Immature natural killer cell (primary cell): Measurements from ENCODE around the gene HCN3. TPM values are rescaled to one million over a fixed set of nuclear protein-coding genes. Genes with fewer than 3 reads are reported as not detected.
A peak's percentile ranks its signal among the peaks of the same experiment; 100 is the strongest.
"Not testable (repeated sequence)": the region's sequence is repeated elsewhere in the genome, so short reads cannot be mapped to it uniquely, and the experiment has no call there.

Source experiments
- DNase-seq, 3 donors: peaks; one replicate each; pipeline ENCODE4 v3.0.0; 2022; ENCODE audit warnings: mixed read lengths in 1 of 3
- H3K27ac Mint-ChIP-seq, 6 donors: one replicate each; pipeline ENCODE4 v1.8.0; 2020; ENCODE audit warnings: mixed read lengths in 6 of 6, mild to moderate bottlenecking in 5 of 6, inconsistent platforms in 4 of 6, moderate library complexity in 3 of 6
- H3K27me3 Mint-ChIP-seq, 3 donors: one replicate each; pipeline ENCODE4 v1.8.0; 2020 to 2021; ENCODE audit warnings: low read depth in 3 of 3, mild to moderate bottlenecking in 3 of 3, mixed read lengths in 3 of 3, moderate library complexity in 3 of 3, inconsistent platforms in 1 of 3
- H3K36me3 Mint-ChIP-seq, 3 donors: one replicate each; pipeline ENCODE4 v1.8.0; 2020; ENCODE audit warnings: mixed read lengths in 3 of 3, inconsistent platforms in 2 of 3, mild to moderate bottlenecking in 2 of 3
- H3K4me1 Mint-ChIP-seq, 2 donors: one replicate each; pipeline ENCODE4 v1.8.0; 2020; ENCODE audit warnings: inconsistent platforms in 2 of 2, mild to moderate bottlenecking in 2 of 2, mixed read lengths in 2 of 2, moderate library complexity in 1 of 2
- H3K4me3 Mint-ChIP-seq, 5 donors: one replicate each; pipeline ENCODE4 v1.8.0; 2020; ENCODE audit warnings: mild to moderate bottlenecking in 5 of 5, mixed read lengths in 5 of 5, inconsistent platforms in 3 of 5, moderate library complexity in 3 of 5
- H3K9me3 Mint-ChIP-seq, 6 donors: one replicate each; pipeline ENCODE4 v1.8.0; 2020; ENCODE audit warnings: mild to moderate bottlenecking in 6 of 6, mixed read lengths in 6 of 6, inconsistent platforms in 4 of 6, moderate library complexity in 3 of 6
- polyA plus RNA-seq, 3 donors: library from polyadenylated mRNA; unstranded; fragments of 300-500 nt; fragmentation: Illumina TruSeq; gene quantifications; one replicate each; pipeline ENCODE4 v1.2.3, GENCODE V29; 2021

Gene HCN3
- polyA plus RNA-seq, 3 donors from 2014 or later, result 0.52 TPM; not detected in 2

GRCh38 chr1:155278689-155279160 is 1.5 kb downstream of the HCN3 start:
- Mint-ChIP-seq H3K9me3 (no peaks in the 10 kb centered on the region), H3K27me3 (peaks cover 2 to 6% (median 4%) of the 10 kb centered on the region in 3 donors), H3K4me3 (peak overlapping the region; percentile 7 to 84 (median 63)), H3K36me3 (no peaks in the 10 kb centered on the region), H3K27ac (peak overlapping the region in 5 of 6 donors; percentile 13 to 77 (median 60)), H3K4me1 (peaks cover 23 to 28% of the 10 kb centered on the region in 2 donors)
- DNase-seq, result no peak

DNA sequence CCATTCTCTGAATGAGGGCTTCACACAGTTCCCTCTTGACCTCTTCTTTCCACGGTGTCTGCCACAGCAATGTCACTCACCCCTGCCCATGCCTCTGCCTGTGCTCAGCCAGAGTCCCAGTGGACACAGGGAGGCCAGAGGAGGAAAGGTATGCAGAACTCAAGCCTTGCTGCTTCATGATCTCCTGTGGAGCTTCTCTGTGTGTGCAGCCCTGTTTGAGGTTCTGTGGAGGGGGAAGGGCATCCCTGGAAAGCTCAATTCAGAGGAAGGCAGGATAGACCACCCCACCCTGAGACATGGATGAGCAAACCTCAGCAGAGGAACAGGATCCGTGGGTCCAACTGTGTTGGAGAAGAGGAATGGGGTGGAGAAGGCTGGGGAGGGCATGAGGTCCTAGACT is 2.0 kb downstream of the HCN3 start:
- Mint-ChIP-seq H3K4me1 (peaks cover 21 to 26% of the 10 kb centered on the region in 2 donors), H3K36me3 (no peaks in the 10 kb centered on the region), H3K27me3 (peaks cover 0 to 6% (median 2%) of the 10 kb centered on the region in 3 donors), H3K27ac (no peak overlapping the region), H3K4me3 (no peak overlapping the region), H3K9me3 (no peaks in the 10 kb centered on the region)
- DNase-seq, result no peak

DNA sequence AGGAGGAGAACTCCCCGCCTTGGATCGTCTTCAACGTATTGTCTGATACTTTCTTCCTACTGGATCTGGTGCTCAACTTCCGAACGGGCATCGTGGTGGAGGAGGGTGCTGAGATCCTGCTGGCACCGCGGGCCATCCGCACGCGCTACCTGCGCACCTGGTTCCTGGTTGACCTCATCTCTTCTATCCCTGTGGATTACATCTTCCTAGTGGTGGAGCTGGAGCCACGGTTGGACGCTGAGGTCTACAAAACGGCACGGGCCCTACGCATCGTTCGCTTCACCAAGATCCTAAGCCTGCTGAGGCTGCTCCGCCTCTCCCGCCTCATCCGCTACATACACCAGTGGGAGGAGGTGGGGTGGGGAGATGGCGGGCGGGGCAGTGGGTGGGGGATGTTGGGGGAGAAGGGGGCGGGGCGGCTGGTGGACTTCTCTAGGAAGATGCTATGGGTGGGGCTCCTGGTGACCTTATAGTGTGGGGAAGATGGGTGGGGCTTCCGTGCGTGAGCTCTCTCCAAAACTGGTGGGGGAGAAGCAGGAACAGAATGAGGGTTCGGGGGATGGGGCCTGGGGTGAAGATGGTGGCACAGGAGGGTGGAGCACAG is 5.3 kb downstream of the HCN3 start:
- Mint-ChIP-seq H3K4me1 (peaks cover 7 to 8% of the 10 kb centered on the region in 2 donors), H3K9me3 (no peaks in the 10 kb centered on the region), H3K36me3 (no peaks in the 10 kb centered on the region), H3K27me3 (peaks cover 0 to 6% (median 2%) of the 10 kb centered on the region in 3 donors), H3K4me3 (no peak overlapping the region), H3K27ac (no peak overlapping the region)
- DNase-seq, result no peak

DNA sequence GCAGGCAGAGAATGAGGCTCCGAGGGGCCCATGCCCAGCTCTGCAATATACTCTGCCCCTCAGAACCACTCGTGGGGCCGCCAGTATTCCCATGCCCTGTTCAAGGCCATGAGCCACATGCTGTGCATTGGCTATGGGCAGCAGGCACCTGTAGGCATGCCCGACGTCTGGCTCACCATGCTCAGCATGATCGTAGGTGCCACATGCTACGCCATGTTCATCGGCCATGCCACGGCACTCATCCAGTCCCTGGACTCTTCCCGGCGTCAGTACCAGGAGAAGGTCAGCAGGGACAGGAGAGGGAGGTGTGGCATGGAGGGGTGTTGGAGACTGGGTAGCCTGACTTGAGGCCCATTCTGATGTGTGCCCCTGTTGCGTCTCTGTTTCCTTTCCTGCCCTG is 7.2 kb downstream of the HCN3 start:
- no peaks in the 10 kb centered on the region for H3K36me3 Mint-ChIP-seq
- DNase-seq, result no peak
- no peak overlapping the region for H3K27ac Mint-ChIP-seq
- no peak overlapping the region for H3K4me3 Mint-ChIP-seq
- H3K4me1 Mint-ChIP-seq, result no peaks in the 10 kb centered on the region
- H3K9me3 Mint-ChIP-seq, result no peaks in the 10 kb centered on the region
- H3K27me3 Mint-ChIP-seq, result peaks cover 0 to 6% (median 2%) of the 10 kb centered on the region in 3 donors

- peak overlapping the region in 1 of 5 donors; percentile 30 for H3K4me3 Mint-ChIP-seq
- no peaks in the 10 kb centered on the region for H3K4me1 Mint-ChIP-seq
- H3K27me3 Mint-ChIP-seq, result peaks cover 0 to 6% (median 2%) of the 10 kb centered on the region in 3 donors
- H3K9me3 Mint-ChIP-seq, result no peaks in the 10 kb centered on the region
- DNase-seq, result no peak
- no peaks in the 10 kb centered on the region for H3K36me3 Mint-ChIP-seq
- H3K27ac Mint-ChIP-seq, result no peak overlapping the region
Observed at GRCh38 chr1:155285063-155285462, 7.8 kb downstream of the HCN3 start.

DNA sequence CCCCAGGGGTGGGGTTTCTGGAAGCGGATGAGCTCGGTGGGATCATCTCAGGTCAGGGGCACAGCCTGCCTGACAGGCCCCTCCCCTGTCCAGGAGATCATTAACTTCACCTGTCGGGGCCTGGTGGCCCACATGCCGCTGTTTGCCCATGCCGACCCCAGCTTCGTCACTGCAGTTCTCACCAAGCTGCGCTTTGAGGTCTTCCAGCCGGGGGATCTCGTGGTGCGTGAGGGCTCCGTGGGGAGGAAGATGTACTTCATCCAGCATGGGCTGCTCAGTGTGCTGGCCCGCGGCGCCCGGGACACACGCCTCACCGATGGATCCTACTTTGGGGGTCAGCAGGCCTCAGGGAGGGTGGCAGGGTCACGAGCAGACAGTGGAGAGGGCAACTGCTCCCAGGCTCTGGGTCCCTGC is 8.4 kb downstream of the HCN3 start:
- no peak overlapping the region for H3K27ac Mint-ChIP-seq

GRCh38 chr1:155286544-155286943 is 9.3 kb downstream of the HCN3 start:
- Mint-ChIP-seq H3K27ac (no peak overlapping the region), H3K4me3 (no peak overlapping the region), H3K36me3 (no peaks in the 10 kb centered on the region), H3K9me3 (no peaks in the 10 kb centered on the region), H3K27me3 (peaks cover 0 to 4% (median 2%) of the 10 kb centered on the region in 3 donors), H3K4me1 (no peaks in the 10 kb centered on the region)
- no peak for DNase-seq

More for the DNA sequence above, 8.4 kb downstream of the HCN3 start:
- H3K4me1 Mint-ChIP-seq, result no peaks in the 10 kb centered on the region
- no peaks in the 10 kb centered on the region for H3K9me3 Mint-ChIP-seq
- DNase-seq, result no peak
- H3K27me3 Mint-ChIP-seq, result peaks cover 0 to 6% (median 2%) of the 10 kb centered on the region in 3 donors
- H3K4me3 Mint-ChIP-seq, result no peak overlapping the region
- no peaks in the 10 kb centered on the region for H3K36me3 Mint-ChIP-seq

GRCh38 chr1:155287987-155288543 is 10.8 kb downstream of the HCN3 start:
- Mint-ChIP-seq H3K4me1 (no peaks in the 10 kb centered on the region), H3K27ac (no peak overlapping the region), H3K36me3 (no peaks in the 10 kb centered on the region), H3K9me3 (no peaks in the 10 kb centered on the region), H3K4me3 (no peak overlapping the region), H3K27me3 (peaks cover 0 to 5% (median 0%) of the 10 kb centered on the region in 3 donors)
- DNase-seq, result no peak

GRCh38 chr1:155291006-155291405 is 13.7 kb downstream of the HCN3 start:
- H3K9me3 Mint-ChIP-seq, H3K36me3 Mint-ChIP-seq, H3K4me1 Mint-ChIP-seq, H3K27ac Mint-ChIP-seq, H3K4me3 Mint-ChIP-seq, DNase-seq: not testable (repeated sequence)
- peaks cover 4 to 12% (median 5%) of the 10 kb centered on the region in 3 donors for H3K27me3 Mint-ChIP-seq

DNA sequence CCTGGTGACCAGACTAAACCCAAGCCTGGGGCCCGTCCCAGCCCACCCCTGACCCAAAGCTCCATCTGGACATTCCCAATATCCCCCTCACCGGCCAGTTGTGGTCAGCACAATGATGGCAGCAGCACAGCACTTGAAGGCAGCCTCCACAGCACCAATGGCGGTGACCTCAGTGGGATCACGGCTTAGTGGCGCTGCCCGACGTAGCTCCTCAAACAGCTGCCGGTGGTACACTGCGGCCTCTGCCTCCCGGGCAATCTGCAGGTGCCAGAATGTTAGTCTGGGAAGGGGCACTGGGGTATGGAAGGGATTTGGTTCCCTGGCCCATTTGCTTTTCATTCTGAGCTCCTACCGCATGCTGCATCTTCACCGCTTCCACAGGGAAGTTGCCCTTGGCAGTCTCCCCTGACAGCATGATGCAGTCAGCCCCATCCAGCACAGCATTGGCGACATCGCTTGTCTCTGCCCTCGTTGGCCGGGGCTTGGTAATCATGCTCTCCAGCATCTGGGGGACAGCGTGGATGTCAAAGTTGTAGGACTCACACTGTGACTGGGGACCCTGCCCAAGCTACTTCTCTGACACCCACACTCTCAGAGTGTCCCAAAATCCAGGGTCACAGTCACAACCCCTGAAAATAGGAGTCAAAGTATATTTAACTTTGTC is 16.0 kb downstream of the HCN3 start:
- Mint-ChIP-seq H3K27me3 (peaks cover 9 to 18% (median 14%) of the 10 kb centered on the region in 3 donors), H3K4me3 (no peak overlapping the region), H3K9me3 (no peaks in the 10 kb centered on the region), H3K27ac (no peak overlapping the region), H3K4me1 (no peaks in the 10 kb centered on the region), H3K36me3 (peaks cover 0 to 4% (median 0%) of the 10 kb centered on the region in 3 donors)
- DNase-seq, result no peak

DNA sequence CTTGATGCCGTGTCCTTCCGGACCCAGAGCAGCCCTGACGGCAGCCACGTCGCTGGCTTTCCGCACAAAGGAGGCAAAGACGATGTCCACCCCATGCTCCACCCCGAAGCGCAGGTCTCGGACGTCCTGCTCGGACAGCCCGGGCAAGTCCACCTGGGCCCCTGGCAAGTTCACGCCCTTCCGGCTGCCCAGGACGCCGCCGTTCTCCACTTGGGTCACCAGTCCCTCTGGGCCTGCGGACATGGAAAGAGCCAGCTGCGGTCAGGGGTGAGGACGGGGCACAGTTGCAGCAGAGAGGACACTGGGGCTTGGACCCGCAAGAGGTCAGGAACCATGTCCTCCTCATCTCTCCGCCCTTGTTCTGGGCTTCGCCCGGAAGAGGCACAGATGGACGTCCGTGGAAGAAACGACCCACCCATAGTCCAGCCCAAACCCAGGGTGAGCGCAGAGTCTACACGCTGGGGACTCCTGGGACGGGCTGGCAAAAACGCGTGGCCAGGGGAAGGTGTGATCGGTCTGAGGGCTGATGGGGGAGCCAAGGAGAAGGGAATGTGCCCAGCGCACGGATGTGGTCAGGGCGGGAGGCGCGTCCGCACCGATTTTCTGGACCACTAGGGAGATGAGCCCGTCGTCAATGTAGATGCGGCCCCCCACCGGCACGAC is 17.4 kb downstream of the HCN3 start:
- peaks cover 9 to 18% (median 14%) of the 10 kb centered on the region in 3 donors for H3K27me3 Mint-ChIP-seq
- no peak overlapping the region for H3K27ac Mint-ChIP-seq
- H3K4me3 Mint-ChIP-seq, result peak overlapping the region in 1 of 5 donors; percentile 5
- H3K4me1 Mint-ChIP-seq, result no peaks in the 10 kb centered on the region
- peaks cover 0 to 4% (median 0%) of the 10 kb centered on the region in 3 donors for H3K36me3 Mint-ChIP-seq
- no peak for DNase-seq
- H3K9me3 Mint-ChIP-seq, result no peaks in the 10 kb centered on the region

- Mint-ChIP-seq H3K9me3 (no peaks in the 10 kb centered on the region), H3K27ac (no peak overlapping the region), H3K4me1 (no peaks in the 10 kb centered on the region), H3K4me3 (no peak overlapping the region), H3K27me3 (peaks cover 9 to 18% (median 14%) of the 10 kb centered on the region in 3 donors), H3K36me3 (peaks cover 0 to 4% (median 0%) of the 10 kb centered on the region in 3 donors)
- DNase-seq, result no peak
Observed at GRCh38 chr1:155295183-155295941, 18.1 kb downstream of the HCN3 start.

DNA sequence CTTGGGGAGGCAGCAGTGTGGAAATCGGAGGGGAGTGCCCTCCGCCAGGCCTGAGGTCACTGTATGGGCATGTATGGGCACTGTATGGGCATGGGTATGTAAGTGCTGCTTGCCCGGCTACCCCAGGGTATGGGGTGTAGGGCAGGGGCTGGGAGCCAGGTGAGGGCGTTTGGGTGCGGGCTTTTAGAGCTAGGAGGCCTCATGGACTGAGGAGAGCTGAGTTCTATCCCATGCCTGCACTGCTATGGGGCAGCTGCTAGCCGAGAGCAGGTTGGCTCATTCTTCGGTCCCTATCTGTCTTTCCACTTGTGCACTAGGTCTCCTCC is 18.6 kb downstream of the HCN3 start:
- Mint-ChIP-seq H3K36me3 (peaks cover 0 to 4% (median 0%) of the 10 kb centered on the region in 3 donors), H3K27me3 (peaks cover 9 to 18% (median 14%) of the 10 kb centered on the region in 3 donors), H3K27ac (no peak overlapping the region), H3K4me1 (no peaks in the 10 kb centered on the region), H3K9me3 (no peaks in the 10 kb centered on the region), H3K4me3 (no peak overlapping the region)
- DNase-seq, result no peak
